GM12892 (cell line): ENCODE data around the gene MACROD2.

ENCODE experiments used
- POLR2A ChIP-seq: IDR thresholded peaks from 2 replicates; pipeline ENCODE4 v1.6.1; 2011; ENCODE audit warnings: low read depth, low read length, control low read depth
- POLR2AphosphoS5 ChIP-seq: IDR thresholded peaks from 2 replicates; pipeline ENCODE4 v1.6.1; 2011; ENCODE audit warnings: low read depth, low read length, control low read depth
- TAF1 ChIP-seq: IDR thresholded peaks from 2 replicates; pipeline ENCODE4 v1.6.1; 2011; ENCODE audit warnings: low read depth, mild to moderate bottlenecking, control low read depth, low read length, borderline replicate concordance

GRCh38 chr20:15905661-15906060, 1910.3 kb downstream of the MACROD2 start:
- TF ChIP-seq POLR2A, result no peak
- TF ChIP-seq POLR2AphosphoS5, result no peak
- no peak for TF ChIP-seq TAF1
